ENCODE measurements around the gene ERCC4. TPM values are rescaled to one million over a fixed set of nuclear protein-coding genes. Genes with fewer than 3 reads are reported as not detected.

The ERCC4 gene
- total RNA-seq, 1 donor from 2014 or later: 11.4 TPM

DNA sequence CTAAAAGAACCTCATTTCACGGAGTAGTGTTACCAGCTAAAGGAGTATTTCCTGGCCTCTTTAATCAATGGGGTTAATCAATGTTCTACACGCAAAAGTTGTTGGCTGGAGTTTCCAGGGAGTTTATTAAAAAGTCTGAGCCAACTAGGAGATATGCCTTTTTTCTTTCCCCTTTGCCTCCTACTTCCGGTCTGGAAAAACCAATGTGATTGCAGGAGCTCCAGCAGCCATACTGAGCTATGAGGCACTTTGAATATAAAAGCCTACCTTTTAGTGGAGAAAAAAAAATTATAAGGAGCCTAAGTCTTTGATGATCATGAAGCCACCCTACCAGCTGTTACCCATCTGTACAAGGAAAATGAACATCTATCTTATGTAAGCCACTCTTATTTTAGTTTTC, 17.9 kb upstream of the ERCC4 start:
- Histone ChIP-seq H3K4me3 (no peak overlapping the region), H4K20me1 (ENCODE audit: low read depth) (no peaks in the 10 kb centered on the region), H3K27me3 (no peaks in the 10 kb centered on the region), H3K36me3 (no peaks in the 10 kb centered on the region), H3K9me3 (ENCODE audit: low read depth) (no peaks in the 10 kb centered on the region), H3K27ac (no peak overlapping the region), H3K79me2 (ENCODE audit: low read depth) (no peaks in the 10 kb centered on the region), H3K4me1 (no peaks in the 10 kb centered on the region), H3K9ac (no peak overlapping the region), H3K4me2 (no peak overlapping the region), H2AFZ (replicated peaks) (no peak overlapping the region), H3F3A (ENCODE audit: low read depth) (no peaks in the 10 kb centered on the region)
- H3K27me3 Mint-ChIP-seq (ENCODE audit: insufficient read depth, low read depth): peaks cover 17% of the 10 kb centered on the region
- H3K4me1 Mint-ChIP-seq: no peaks in the 10 kb centered on the region
- peaks cover 10% of the 10 kb centered on the region for H3K9me3 Mint-ChIP-seq
- no peak overlapping the region for H3K4me3 Mint-ChIP-seq
- no peak overlapping the region for H3K27ac Mint-ChIP-seq
- no peak for DNase-seq (ENCODE audit: low spot score)
- H3K36me3 Mint-ChIP-seq: peaks cover 2% of the 10 kb centered on the region
- TF ChIP-seq EZH2 (IDR thresholded peaks at IDR 0.05) (no peak), EZH2phosphoT487 (IDR thresholded peaks at IDR 0.05) (no peak)
- TF ChIP-seq, protein P1, sequence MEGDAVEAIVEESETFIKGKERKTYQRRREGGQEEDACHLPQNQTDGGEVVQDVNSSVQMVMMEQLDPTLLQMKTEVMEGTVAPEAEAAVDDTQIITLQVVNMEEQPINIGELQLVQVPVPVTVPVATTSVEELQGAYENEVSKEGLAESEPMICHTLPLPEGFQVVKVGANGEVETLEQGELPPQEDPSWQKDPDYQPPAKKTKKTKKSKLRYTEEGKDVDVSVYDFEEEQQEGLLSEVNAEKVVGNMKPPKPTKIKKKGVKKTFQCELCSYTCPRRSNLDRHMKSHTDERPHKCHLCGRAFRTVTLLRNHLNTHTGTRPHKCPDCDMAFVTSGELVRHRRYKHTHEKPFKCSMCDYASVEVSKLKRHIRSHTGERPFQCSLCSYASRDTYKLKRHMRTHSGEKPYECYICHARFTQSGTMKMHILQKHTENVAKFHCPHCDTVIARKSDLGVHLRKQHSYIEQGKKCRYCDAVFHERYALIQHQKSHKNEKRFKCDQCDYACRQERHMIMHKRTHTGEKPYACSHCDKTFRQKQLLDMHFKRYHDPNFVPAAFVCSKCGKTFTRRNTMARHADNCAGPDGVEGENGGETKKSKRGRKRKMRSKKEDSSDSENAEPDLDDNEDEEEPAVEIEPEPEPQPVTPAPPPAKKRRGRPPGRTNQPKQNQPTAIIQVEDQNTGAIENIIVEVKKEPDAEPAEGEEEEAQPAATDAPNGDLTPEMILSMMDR (IDR thresholded peaks at IDR 0.05): no peak

DNA sequence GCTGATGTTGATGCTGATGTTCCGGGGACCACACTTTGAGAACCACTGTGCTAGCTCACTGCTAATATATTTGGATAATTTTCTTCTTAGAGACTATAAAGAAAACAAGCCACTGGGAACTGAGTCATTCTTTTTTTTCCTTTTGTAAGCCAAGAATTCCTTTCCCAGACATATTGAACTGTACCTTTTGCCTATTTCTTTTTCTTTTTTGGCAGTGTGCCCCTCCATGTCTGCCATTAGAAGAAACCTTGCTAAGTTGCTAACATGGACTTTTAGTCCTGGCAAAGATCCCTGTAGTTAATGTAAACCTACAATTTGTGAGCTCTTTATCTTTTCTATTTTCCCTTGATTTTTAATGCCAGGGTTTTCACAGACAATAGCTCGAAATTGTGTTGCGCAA, 17.3 kb upstream of the ERCC4 start:
- Histone ChIP-seq H3K27ac (no peak overlapping the region), H3K79me2 (ENCODE audit: low read depth) (no peaks in the 10 kb centered on the region), H3K9ac (no peak overlapping the region), H3K4me1 (no peaks in the 10 kb centered on the region), H3K36me3 (no peaks in the 10 kb centered on the region), H3F3A (ENCODE audit: low read depth) (no peaks in the 10 kb centered on the region), H3K4me2 (no peak overlapping the region), H3K9me3 (ENCODE audit: low read depth) (no peaks in the 10 kb centered on the region), H4K20me1 (ENCODE audit: low read depth) (no peaks in the 10 kb centered on the region), H3K4me3 (no peak overlapping the region), H3K27me3 (no peaks in the 10 kb centered on the region), H2AFZ (replicated peaks) (no peak overlapping the region)
- H3K4me3 Mint-ChIP-seq: no peak overlapping the region
- H3K9me3 Mint-ChIP-seq: peaks cover 10% of the 10 kb centered on the region
- DNase-seq (ENCODE audit: low spot score): no peak
- H3K36me3 Mint-ChIP-seq: peaks cover 2% of the 10 kb centered on the region
- H3K27me3 Mint-ChIP-seq (ENCODE audit: insufficient read depth, low read depth): peaks cover 15% of the 10 kb centered on the region
- no peak for TF ChIP-seq EZH2 (IDR thresholded peaks at IDR 0.05)
- no peak for TF ChIP-seq EZH2phosphoT487 (IDR thresholded peaks at IDR 0.05)
- TF ChIP-seq, protein P1 (IDR thresholded peaks at IDR 0.05): no peak
- no peaks in the 10 kb centered on the region for H3K4me1 Mint-ChIP-seq
- H3K27ac Mint-ChIP-seq: no peak overlapping the region

DNA sequence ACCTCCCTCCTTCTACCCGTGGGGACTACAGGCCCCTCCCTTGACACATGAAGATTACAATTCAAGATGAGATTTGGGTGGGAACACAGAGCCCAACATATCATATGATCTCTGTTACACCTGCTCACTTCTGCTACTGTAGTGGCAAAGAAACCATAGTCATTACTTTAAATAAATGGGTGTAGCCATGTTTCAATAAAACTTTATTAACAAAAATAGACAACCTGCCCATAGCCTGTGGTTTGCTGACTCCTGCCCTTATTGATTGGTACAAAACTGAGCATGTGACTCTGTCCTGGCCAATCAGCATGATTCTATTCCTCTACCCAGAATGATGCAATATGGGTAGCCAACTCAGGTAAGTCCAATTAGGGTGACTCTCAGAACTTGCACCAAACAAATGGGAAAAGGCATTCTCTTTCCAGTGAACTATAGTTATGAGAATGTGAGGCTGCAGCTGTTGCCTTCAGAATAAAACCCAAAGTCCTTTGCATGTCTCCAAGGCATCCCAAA, 15.7 kb upstream of the ERCC4 start:
- DNase-seq (ENCODE audit: low spot score): no peak
- no peak overlapping the region for H3K27ac ChIP-seq
- Mint-ChIP-seq H3K4me1 (no peaks in the 10 kb centered on the region), H3K27me3 (ENCODE audit: insufficient read depth, low read depth) (peaks cover 15% of the 10 kb centered on the region), H3K27ac (no peak overlapping the region), H3K9me3 (peaks cover 10% of the 10 kb centered on the region), H3K4me3 (no peak overlapping the region), H3K36me3 (peaks cover 2% of the 10 kb centered on the region)
- H4K20me1 ChIP-seq (ENCODE audit: low read depth): no peaks in the 10 kb centered on the region
- no peak overlapping the region for H3K4me3 ChIP-seq
- H3F3A ChIP-seq (ENCODE audit: low read depth): no peaks in the 10 kb centered on the region
- H3K36me3 ChIP-seq: no peaks in the 10 kb centered on the region
- H3K4me2 ChIP-seq: no peak overlapping the region
- no peak overlapping the region for H2AFZ ChIP-seq (replicated peaks)
- no peak for TF ChIP-seq EZH2phosphoT487 (IDR thresholded peaks at IDR 0.05)
- no peak for TF ChIP-seq EZH2 (IDR thresholded peaks at IDR 0.05)
- TF ChIP-seq, protein P1 (IDR thresholded peaks at IDR 0.05): no peak
- no peaks in the 10 kb centered on the region for H3K4me1 ChIP-seq
- no peaks in the 10 kb centered on the region for H3K27me3 ChIP-seq
- H3K9me3 ChIP-seq (ENCODE audit: low read depth): no peaks in the 10 kb centered on the region
- H3K79me2 ChIP-seq (ENCODE audit: low read depth): no peaks in the 10 kb centered on the region
- H3K9ac ChIP-seq: no peak overlapping the region

Data from neural progenitor cell (in vitro differentiated cells).